Smooth muscle cell (in vitro differentiated cells): ENCODE measurements around the gene HCN1. TPM values are rescaled to one million over a fixed set of nuclear protein-coding genes. Genes with fewer than 3 reads are reported as not detected.
"Not testable (repeated sequence)": the region's sequence is repeated elsewhere in the genome, so short reads cannot be mapped to it uniquely, and the experiment has no call there.

Source experiments
- DNase-seq: peaks from one replicate; lab custom pipeline; 2025; ENCODE audit not compliant: unreplicated experiment; lab: John Stamatoyannopoulos, UW
- H2AFZ ChIP-seq: fragments of 200-600 bp; sonication (generic); 2 replicates; pipeline ENCODE4 v1.6.0; 2016; ENCODE audit warnings: antibody characterized with exemption, low read depth, mild to moderate bottlenecking
- H3F3A ChIP-seq: fragments of 200-600 bp; sonication (generic); 2 replicates; pipeline ENCODE4 v1.6.0; 2017; ENCODE audit warnings: antibody characterized with exemption, low read depth
- H3K27ac ChIP-seq: fragments of 200-600 bp; sonication (generic); 2 replicates; pipeline ENCODE4 v1.5.1; 2016; ENCODE audit warnings: low read depth, mild to moderate bottlenecking
- H3K27me3 ChIP-seq: fragments of 200-600 bp; sonication (generic); 2 replicates; pipeline ENCODE4 v1.6.1; 2016; ENCODE audit warnings: low read depth, mild to moderate bottlenecking
- H3K36me3 ChIP-seq: fragments of 200-600 bp; sonication (generic); 2 replicates; pipeline ENCODE4 v1.5.1; 2016; ENCODE audit warnings: low read depth
- H3K4me1 ChIP-seq: fragments of 200-600 bp; sonication (generic); 2 replicates; pipeline ENCODE4 v1.5.1; 2016; ENCODE audit warnings: low read depth
- H3K4me2 ChIP-seq: fragments of 200-600 bp; sonication (generic); 2 replicates; pipeline ENCODE4 v1.6.0; 2016; ENCODE audit warnings: mild to moderate bottlenecking
- H3K4me3 ChIP-seq: fragments of 200-600 bp; sonication (generic); 2 replicates; pipeline ENCODE4 v1.5.1; 2016; ENCODE audit warnings: mild to moderate bottlenecking
- H3K79me2 ChIP-seq: fragments of 200-600 bp; sonication (generic); 2 replicates; pipeline ENCODE4 v1.6.0; 2016; ENCODE audit warnings: low read depth, mild to moderate bottlenecking
- H3K9ac ChIP-seq: fragments of 200-600 bp; sonication (generic); 2 replicates; pipeline ENCODE4 v1.6.0; 2016; ENCODE audit warnings: low read depth
- H3K9me3 ChIP-seq: fragments of 200-600 bp; sonication (generic); replicated peaks from 2 replicates; pipeline ENCODE4 v1.5.1; 2016; ENCODE audit warnings: low read depth
- H4K20me1 ChIP-seq: fragments of 200-600 bp; sonication (generic); 2 replicates; pipeline ENCODE4 v1.6.0; 2016; ENCODE audit warnings: low read depth
- CTCF ChIP-seq: fragments of 200-600 bp; sonication (generic); IDR thresholded peaks from 2 replicates; pipeline ENCODE4 v1.5.1; 2017; ENCODE audit warnings: borderline replicate concordance, mild to moderate bottlenecking, antibody characterized with exemption; ENCODE audit not compliant: insufficient read depth, poor library complexity, severe bottlenecking
- WGBS: methylation state at CpG from one replicate; pipeline ENCODE4 v1.1.7; 2016; ENCODE audit warnings: low lambda C conversion rate; 5-methylcytosine and 5-hydroxymethylcytosine counted together
- polyA plus RNA-seq: library from polyadenylated mRNA; unstranded; fragments of >200 nt; fragmentation: Nextera tagmentation; extraction: Ambion mirVana; gene quantifications from 2 replicates; pipeline ENCODE4 v1.2.1, GENCODE V29; 2016
- total RNA-seq: library from RNA; depleted of rRNA; stranded (reverse); fragments of >200 nt; gene quantifications from 2 replicates; pipeline ENCODE4 v1.2.3, GENCODE V29; 2014

The HCN1 gene
- total and polyA plus RNA-seq, 2 experiments from 2014 or later = not detected

DNA sequence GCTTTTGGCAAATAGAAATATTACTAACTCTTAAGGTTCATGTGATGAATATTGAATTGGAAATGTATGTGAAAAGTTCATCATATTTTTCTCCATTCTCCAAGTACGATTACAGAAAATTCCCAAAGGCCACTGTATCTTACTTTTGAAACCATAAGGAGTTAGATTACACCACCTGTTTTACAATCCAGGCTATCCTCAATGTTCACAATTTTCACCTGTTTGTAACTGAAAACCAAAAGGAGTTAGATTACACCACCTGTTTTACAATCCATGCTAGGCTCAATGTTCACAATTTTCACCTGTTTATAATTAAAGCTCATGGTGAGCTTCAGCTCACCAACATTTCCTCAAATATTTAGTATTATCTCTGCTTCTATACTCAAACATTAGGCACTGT lies 188.0 kb downstream of the HCN1 start:
- no peaks in the 10 kb centered on the region for H3K79me2 ChIP-seq
- H4K20me1 ChIP-seq = no peaks in the 10 kb centered on the region
- H3K9ac ChIP-seq = no peak overlapping the region
- H3K27me3 ChIP-seq = no peaks in the 10 kb centered on the region
- no peak overlapping the region for H3K4me2 ChIP-seq
- H3F3A ChIP-seq = no peaks in the 10 kb centered on the region
- DNase-seq = no peak
- H2AFZ ChIP-seq = no peak overlapping the region
- no peak overlapping the region for H3K4me3 ChIP-seq
- no peak for TF ChIP-seq CTCF
- no peaks in the 10 kb centered on the region for H3K36me3 ChIP-seq
- WGBS = 89% methylated on average over 1 of the region's 1 CpG
- H3K27ac ChIP-seq = no peak overlapping the region
- no peaks in the 10 kb centered on the region for H3K4me1 ChIP-seq
- H3K9me3 ChIP-seq = no peaks in the 10 kb centered on the region

- TF ChIP-seq CTCF = no peak
- no peak overlapping the region for H3K27ac ChIP-seq
Measured at GRCh38 chr5:45507178-45507577, 189.0 kb downstream of the HCN1 start.

GRCh38 chr5:45499006-45499405 lies 197.2 kb downstream of the HCN1 start:
- not testable (repeated sequence) for H3F3A ChIP-seq, H2AFZ ChIP-seq, H3K36me3 ChIP-seq, H4K20me1 ChIP-seq, DNase-seq, H3K4me1 ChIP-seq, H3K9me3 ChIP-seq, H3K79me2 ChIP-seq, H3K4me2 ChIP-seq, H3K27ac ChIP-seq, H3K4me3 ChIP-seq, H3K9ac ChIP-seq, H3K27me3 ChIP-seq
- 98% methylated on average over 10 of the region's 11 CpGs for WGBS

More at GRCh38 chr5:45507178-45507577, 189.0 kb downstream of the HCN1 start:
- Histone ChIP-seq H3F3A (no peaks in the 10 kb centered on the region), H3K9me3 (no peaks in the 10 kb centered on the region), H3K27me3 (no peaks in the 10 kb centered on the region), H4K20me1 (no peaks in the 10 kb centered on the region), H3K9ac (no peak overlapping the region), H3K36me3 (no peaks in the 10 kb centered on the region), H3K4me3 (no peak overlapping the region), H2AFZ (no peak overlapping the region), H3K4me1 (no peaks in the 10 kb centered on the region), H3K79me2 (no peaks in the 10 kb centered on the region), H3K4me2 (no peak overlapping the region)
- no peak for DNase-seq
- WGBS = 79% methylated on average over 1 of the region's 1 CpG

GRCh38 chr5:45491368-45491767 lies 204.8 kb downstream of the HCN1 start:
- Histone ChIP-seq H3K4me1 (no peaks in the 10 kb centered on the region), H3K27ac (no peak overlapping the region), H3K79me2 (no peaks in the 10 kb centered on the region), H3K36me3 (no peaks in the 10 kb centered on the region), H3K9ac (no peak overlapping the region), H3K4me3 (no peak overlapping the region), H3K9me3 (no peaks in the 10 kb centered on the region), H3F3A (no peaks in the 10 kb centered on the region), H2AFZ (no peak overlapping the region), H4K20me1 (no peaks in the 10 kb centered on the region), H3K27me3 (no peaks in the 10 kb centered on the region), H3K4me2 (no peak overlapping the region)
- 96% methylated on average over 3 of the region's 3 CpGs for WGBS
- TF ChIP-seq CTCF = no peak
- DNase-seq = no peak
